ENCODE data around the gene SIGLEC14.

SIGLEC14 gene

DNA sequence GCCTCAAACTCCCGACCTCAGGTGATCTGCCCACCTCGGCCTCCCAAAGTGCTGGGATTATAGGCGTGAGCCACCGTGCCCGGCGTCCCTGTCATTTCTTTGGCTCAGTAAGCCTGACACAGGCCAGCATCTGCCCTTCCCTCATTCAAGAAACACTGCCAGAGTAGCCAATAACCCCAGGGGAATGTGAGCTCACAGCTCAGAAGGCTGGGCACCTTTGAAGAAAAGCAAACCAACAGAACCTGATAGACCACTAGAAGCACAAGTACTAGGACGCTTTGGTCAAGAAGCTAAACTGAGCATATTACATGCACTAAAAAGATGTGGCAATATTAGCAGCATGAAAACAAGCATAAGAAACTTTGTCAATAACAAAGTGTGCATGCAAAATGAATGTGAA lies 30.6 kb downstream of the SIGLEC14 start:
- no peak overlapping the region for H3K9ac ChIP-seq (ENCODE audit: low read length)
- no peak for TF ChIP-seq EZH2 (IDR thresholded peaks at IDR 0.05; ENCODE audit: borderline replicate concordance, low read length)
- no peaks in the 10 kb centered on the region for H3F3A ChIP-seq (ENCODE audit: insufficient read depth, low read length)
- no peaks in the 10 kb centered on the region for H3K9me2 ChIP-seq (ENCODE audit: low read depth, low read length)
- no peak overlapping the region for H2AFZ ChIP-seq (ENCODE audit: low read length)
- H4K20me1 ChIP-seq (ENCODE audit: insufficient read depth, low read length), result no peaks in the 10 kb centered on the region
- H3K4me2 ChIP-seq (ENCODE audit: low read length), result no peak overlapping the region
- no peaks in the 10 kb centered on the region for H3K36me3 ChIP-seq (ENCODE audit: insufficient read depth, low read length)
- no peaks in the 10 kb centered on the region for H3K27me3 ChIP-seq (ENCODE audit: insufficient read depth, low read length)
- no peak overlapping the region for H3K27ac ChIP-seq (ENCODE audit: low read depth, low read length, poor library complexity, severe bottlenecking)
- no peaks in the 10 kb centered on the region for H3K79me2 ChIP-seq (ENCODE audit: insufficient read depth, low read length)
- no peaks in the 10 kb centered on the region for H3K4me1 ChIP-seq (ENCODE audit: insufficient read depth, low read length, severe bottlenecking)
- no peak overlapping the region for H3K4me3 ChIP-seq (ENCODE audit: low read depth, low read length, poor library complexity, severe bottlenecking)
- 0 out of 2 replicates have a peak, but pooled peaks cover 4% of the 10 kb centered on the region for H3K9me3 ChIP-seq (ENCODE audit: low read length)

DNA sequence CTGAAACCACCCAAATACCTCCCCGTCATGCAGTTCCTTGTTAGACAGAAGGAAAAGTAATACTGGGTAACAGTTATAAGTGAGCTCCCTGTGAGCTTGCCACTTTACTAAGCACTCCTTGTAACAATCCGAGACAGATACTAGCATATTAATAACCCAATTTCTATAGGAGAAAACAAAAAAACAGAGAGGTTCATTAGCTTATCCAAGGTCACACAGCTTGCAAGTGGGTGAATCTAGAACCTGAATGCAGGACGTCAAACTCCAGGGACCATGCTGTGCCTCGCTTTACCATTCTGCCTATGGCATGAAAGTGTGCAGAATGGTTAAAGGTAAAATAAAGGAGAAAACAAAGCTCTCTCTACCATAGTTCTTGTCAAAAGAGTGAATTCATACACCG lies 31.8 kb downstream of the SIGLEC14 start:
- TF ChIP-seq EZH2 (IDR thresholded peaks at IDR 0.05; ENCODE audit: borderline replicate concordance, low read length), result no peak
- TF ChIP-seq, protein P1, sequence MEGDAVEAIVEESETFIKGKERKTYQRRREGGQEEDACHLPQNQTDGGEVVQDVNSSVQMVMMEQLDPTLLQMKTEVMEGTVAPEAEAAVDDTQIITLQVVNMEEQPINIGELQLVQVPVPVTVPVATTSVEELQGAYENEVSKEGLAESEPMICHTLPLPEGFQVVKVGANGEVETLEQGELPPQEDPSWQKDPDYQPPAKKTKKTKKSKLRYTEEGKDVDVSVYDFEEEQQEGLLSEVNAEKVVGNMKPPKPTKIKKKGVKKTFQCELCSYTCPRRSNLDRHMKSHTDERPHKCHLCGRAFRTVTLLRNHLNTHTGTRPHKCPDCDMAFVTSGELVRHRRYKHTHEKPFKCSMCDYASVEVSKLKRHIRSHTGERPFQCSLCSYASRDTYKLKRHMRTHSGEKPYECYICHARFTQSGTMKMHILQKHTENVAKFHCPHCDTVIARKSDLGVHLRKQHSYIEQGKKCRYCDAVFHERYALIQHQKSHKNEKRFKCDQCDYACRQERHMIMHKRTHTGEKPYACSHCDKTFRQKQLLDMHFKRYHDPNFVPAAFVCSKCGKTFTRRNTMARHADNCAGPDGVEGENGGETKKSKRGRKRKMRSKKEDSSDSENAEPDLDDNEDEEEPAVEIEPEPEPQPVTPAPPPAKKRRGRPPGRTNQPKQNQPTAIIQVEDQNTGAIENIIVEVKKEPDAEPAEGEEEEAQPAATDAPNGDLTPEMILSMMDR (IDR thresholded peaks at IDR 0.05; ENCODE audit: low read length), result no peak
- Histone ChIP-seq H3F3A (ENCODE audit: insufficient read depth, low read length) (no peaks in the 10 kb centered on the region), H3K36me3 (ENCODE audit: insufficient read depth, low read length) (no peaks in the 10 kb centered on the region; the same call in 1 of the 2 replicates), H3K9me3 (ENCODE audit: low read length) (0 out of 2 replicates have a peak, but pooled peaks cover 4% of the 10 kb centered on the region), H3K4me2 (ENCODE audit: low read length) (no peak overlapping the region), H3K27me3 (ENCODE audit: insufficient read depth, low read length) (no peaks in the 10 kb centered on the region), H3K27ac (ENCODE audit: low read depth, low read length, poor library complexity, severe bottlenecking) (no peak overlapping the region), H3K4me3 (ENCODE audit: low read depth, low read length, poor library complexity, severe bottlenecking) (no peak overlapping the region), H3K9me2 (ENCODE audit: low read depth, low read length) (no peaks in the 10 kb centered on the region), H4K20me1 (ENCODE audit: insufficient read depth, low read length) (no peaks in the 10 kb centered on the region), H3K79me2 (ENCODE audit: insufficient read depth, low read length) (no peaks in the 10 kb centered on the region), H3K9ac (ENCODE audit: low read length) (no peak overlapping the region), H3K4me1 (ENCODE audit: insufficient read depth, low read length, severe bottlenecking) (no peaks in the 10 kb centered on the region), H2AFZ (ENCODE audit: low read length) (no peak overlapping the region)

DNA sequence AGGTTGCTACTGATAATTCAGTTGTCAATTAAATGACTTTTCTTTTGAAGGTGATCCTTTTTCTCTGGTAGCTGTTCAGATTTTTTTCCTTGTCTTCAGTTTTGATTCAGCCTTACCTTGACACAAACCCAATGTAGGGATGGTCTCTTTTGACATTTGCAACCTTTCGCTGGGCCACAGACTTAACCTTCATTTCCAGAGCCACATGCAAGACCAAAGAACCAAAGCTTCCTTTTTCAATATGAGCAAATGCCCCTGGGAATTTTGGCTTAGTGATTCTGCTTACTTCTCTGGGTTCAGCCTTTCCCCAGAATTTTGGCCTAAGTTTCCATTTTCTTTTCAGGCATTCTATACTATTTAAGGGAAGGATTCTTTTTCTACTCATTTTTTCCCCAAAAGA lies 36.0 kb downstream of the SIGLEC14 start:
- peaks cover 5% of the 10 kb centered on the region for H3F3A ChIP-seq (ENCODE audit: insufficient read depth, low read length)
- H3K9ac ChIP-seq (ENCODE audit: low read length), result no peak overlapping the region
- H3K9me2 ChIP-seq (ENCODE audit: low read depth, low read length), result no peaks in the 10 kb centered on the region
- no peak overlapping the region for H3K4me2 ChIP-seq (ENCODE audit: low read length)
- H4K20me1 ChIP-seq (ENCODE audit: insufficient read depth, low read length), result no peaks in the 10 kb centered on the region
- H3K36me3 ChIP-seq (ENCODE audit: insufficient read depth, low read length), result no peaks in the 10 kb centered on the region; the same call in 1 of the 2 replicates
- no peak overlapping the region for H2AFZ ChIP-seq (ENCODE audit: low read length)
- peaks cover 27% of the 10 kb centered on the region for H3K4me1 ChIP-seq (ENCODE audit: insufficient read depth, low read length, severe bottlenecking)
- 0 out of 2 replicates have a peak, but pooled peaks cover 4% of the 10 kb centered on the region for H3K9me3 ChIP-seq (ENCODE audit: low read length)
- no peaks in the 10 kb centered on the region for H3K27me3 ChIP-seq (ENCODE audit: insufficient read depth, low read length)
- TF ChIP-seq, protein P1 (IDR thresholded peaks at IDR 0.05; ENCODE audit: low read length), result no peak
- TF ChIP-seq EZH2 (IDR thresholded peaks at IDR 0.05; ENCODE audit: borderline replicate concordance, low read length), result no peak
- no peaks in the 10 kb centered on the region for H3K79me2 ChIP-seq (ENCODE audit: insufficient read depth, low read length)
- H3K27ac ChIP-seq (ENCODE audit: low read depth, low read length, poor library complexity, severe bottlenecking), result no peak overlapping the region
- H3K4me3 ChIP-seq (ENCODE audit: low read depth, low read length, poor library complexity, severe bottlenecking), result no peak overlapping the region

DNA sequence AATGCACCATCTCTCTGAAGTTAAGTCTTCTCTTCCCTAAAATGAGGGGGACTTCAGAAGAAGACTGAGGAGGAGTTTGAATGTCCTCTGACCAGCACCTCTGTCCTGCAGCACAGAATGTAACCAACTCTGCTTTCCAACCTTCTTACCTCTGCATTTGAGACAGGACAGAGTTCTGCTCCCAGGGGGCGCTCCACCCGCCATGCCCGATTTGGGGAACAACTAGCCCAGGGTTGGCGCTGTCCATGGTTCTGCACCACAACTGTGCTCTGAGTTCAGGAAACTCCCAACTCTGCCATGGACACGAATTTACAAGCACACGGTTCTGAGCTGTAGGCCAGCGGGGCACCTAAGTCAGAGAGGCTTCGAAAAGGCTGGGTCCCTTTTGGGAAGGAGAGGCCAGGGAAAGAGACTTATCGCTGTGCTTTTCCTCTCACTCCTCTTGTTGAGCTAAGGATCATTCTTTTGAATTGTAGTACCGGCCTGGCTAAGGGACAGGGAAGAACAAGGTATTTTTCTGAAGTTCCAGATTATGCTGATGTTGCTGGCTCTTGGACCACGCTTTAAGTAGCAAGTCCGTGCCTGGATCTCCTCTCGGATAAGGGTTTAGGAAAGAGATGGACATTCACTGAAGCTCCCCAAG lies 38.6 kb downstream of the SIGLEC14 start:
- Histone ChIP-seq H3K9me2 (ENCODE audit: low read depth, low read length) (no peaks in the 10 kb centered on the region), H2AFZ (ENCODE audit: low read length) (no peak overlapping the region), H3K79me2 (ENCODE audit: insufficient read depth, low read length) (no peaks in the 10 kb centered on the region), H3K4me2 (ENCODE audit: low read length) (peak overlapping the region; percentile 23; the same call in 1 of the 2 replicates), H3K9ac (ENCODE audit: low read length) (no peak overlapping the region), H3K4me3 (ENCODE audit: low read depth, low read length, poor library complexity, severe bottlenecking) (no peak overlapping the region), H3F3A (ENCODE audit: insufficient read depth, low read length) (peaks cover 5% of the 10 kb centered on the region), H3K9me3 (ENCODE audit: low read length) (0 out of 2 replicates have a peak, but pooled peaks cover 4% of the 10 kb centered on the region), H3K4me1 (ENCODE audit: insufficient read depth, low read length, severe bottlenecking) (peaks cover 27% of the 10 kb centered on the region), H3K27me3 (ENCODE audit: insufficient read depth, low read length) (no peaks in the 10 kb centered on the region), H3K27ac (ENCODE audit: low read depth, low read length, poor library complexity, severe bottlenecking) (peak overlapping the region; percentile 84), H3K36me3 (ENCODE audit: insufficient read depth, low read length) (no peaks in the 10 kb centered on the region; the same call in 1 of the 2 replicates), H4K20me1 (ENCODE audit: insufficient read depth, low read length) (no peaks in the 10 kb centered on the region)
- no peak for TF ChIP-seq EZH2 (IDR thresholded peaks at IDR 0.05; ENCODE audit: borderline replicate concordance, low read length)
- TF ChIP-seq, protein P1 (IDR thresholded peaks at IDR 0.05; ENCODE audit: low read length), result peak; percentile 91
